ENCODE results near the gene SMG6.

DNA sequence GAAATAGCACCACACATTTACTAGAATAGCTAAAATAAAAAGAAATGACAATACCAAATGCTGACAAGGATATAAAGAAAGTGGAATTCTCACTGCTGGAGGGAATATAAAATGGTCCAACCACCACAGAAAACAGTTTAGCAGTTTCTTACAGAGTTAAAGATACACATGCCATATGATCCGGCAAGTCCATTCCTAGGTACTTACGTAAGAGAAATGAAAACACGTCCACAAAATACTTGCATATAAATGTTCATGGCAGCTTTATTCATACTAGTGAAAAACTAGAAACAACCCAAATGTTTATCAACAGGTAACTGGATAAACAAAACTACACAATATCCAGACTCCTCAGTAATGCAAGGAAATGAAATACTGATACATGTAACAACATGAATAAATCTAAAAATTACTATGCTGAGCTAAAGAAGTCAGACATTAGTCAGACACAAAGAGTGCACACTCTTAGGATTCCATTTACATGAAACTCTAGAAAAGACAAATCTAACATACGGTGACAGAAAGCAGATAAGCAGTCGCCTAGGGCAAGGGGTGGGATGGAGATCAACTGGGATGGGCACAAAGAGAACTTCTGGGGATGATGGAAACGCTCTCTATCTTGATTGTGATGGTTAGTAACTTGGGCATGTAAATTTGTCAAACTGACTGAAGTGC, 76.4 kb downstream of the SMG6 start:
- TF ChIP-seq, protein P1, sequence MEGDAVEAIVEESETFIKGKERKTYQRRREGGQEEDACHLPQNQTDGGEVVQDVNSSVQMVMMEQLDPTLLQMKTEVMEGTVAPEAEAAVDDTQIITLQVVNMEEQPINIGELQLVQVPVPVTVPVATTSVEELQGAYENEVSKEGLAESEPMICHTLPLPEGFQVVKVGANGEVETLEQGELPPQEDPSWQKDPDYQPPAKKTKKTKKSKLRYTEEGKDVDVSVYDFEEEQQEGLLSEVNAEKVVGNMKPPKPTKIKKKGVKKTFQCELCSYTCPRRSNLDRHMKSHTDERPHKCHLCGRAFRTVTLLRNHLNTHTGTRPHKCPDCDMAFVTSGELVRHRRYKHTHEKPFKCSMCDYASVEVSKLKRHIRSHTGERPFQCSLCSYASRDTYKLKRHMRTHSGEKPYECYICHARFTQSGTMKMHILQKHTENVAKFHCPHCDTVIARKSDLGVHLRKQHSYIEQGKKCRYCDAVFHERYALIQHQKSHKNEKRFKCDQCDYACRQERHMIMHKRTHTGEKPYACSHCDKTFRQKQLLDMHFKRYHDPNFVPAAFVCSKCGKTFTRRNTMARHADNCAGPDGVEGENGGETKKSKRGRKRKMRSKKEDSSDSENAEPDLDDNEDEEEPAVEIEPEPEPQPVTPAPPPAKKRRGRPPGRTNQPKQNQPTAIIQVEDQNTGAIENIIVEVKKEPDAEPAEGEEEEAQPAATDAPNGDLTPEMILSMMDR (IDR thresholded peaks at IDR 0.05; ENCODE audit: poor library complexity) = no peak
- TF ChIP-seq EZH2 (IDR thresholded peaks at IDR 0.05; ENCODE audit: borderline replicate concordance) (no peak), EZH2phosphoT487 (IDR thresholded peaks at IDR 0.05; ENCODE audit: low read depth, severe bottlenecking, unreplicated experiment) (no peak)

Data from hepatocyte (in vitro differentiated cells).